Upper lobe of right lung (tissue), 1 donor: ENCODE data around the gene CNR2. TPM values are rescaled to one million over a fixed set of nuclear protein-coding genes. Genes with fewer than 3 reads are reported as not detected.

Experiments used
- ATAC-seq: fragments of 200-7000 bp; cut with Tn5 transposase; one replicate; pipeline ENCODE4 v1.9.1; 2020; ENCODE audit warnings: mild to moderate bottlenecking, moderate library complexity
- DNase-seq: peaks from one replicate; pipeline ENCODE4 v3.0.0-alpha.2; 2020
- H3K27ac ChIP-seq: fragments of 200-600 bp; one replicate; pipeline ENCODE4 v1.8.0; 2022
- H3K27me3 ChIP-seq: fragments of 200-600 bp; one replicate; pipeline ENCODE4 v1.8.0; 2022; ENCODE audit warnings: mild to moderate bottlenecking
- H3K36me3 ChIP-seq: fragments of 200-600 bp; one replicate; pipeline ENCODE4 v1.8.0; 2022
- H3K4me1 ChIP-seq: fragments of 200-600 bp; one replicate; pipeline ENCODE4 v1.8.0; 2022
- H3K4me3 ChIP-seq: fragments of 200-600 bp; one replicate; pipeline ENCODE4 v1.8.0; 2022; ENCODE audit warnings: mild to moderate bottlenecking
- H3K9me3 ChIP-seq: fragments of 200-600 bp; one replicate; pipeline ENCODE4 v1.8.0; 2022
- intact Hi-C: fragments of 100-400 bp; cut with DNase I; formaldehyde crosslinking; loops from one replicate; pipeline ENCODE4 v1.11.0; 2022
- total RNA-seq: library from RNA; stranded (reverse); fragmentation: NEBNext Ultra II Directional; extraction: Animal tissue kit (Norgen Biotek cat#: 25700); gene quantifications from one replicate; pipeline ENCODE4 v1.2.1, GENCODE V29; 2021
- TF ChIP-seq, protein P1 (sequence below): fragments of 200-600 bp; IDR thresholded peaks from one replicate; pipeline ENCODE4 v1.8.0; 2022; ENCODE audit warnings: antibody characterized with exemption
- donor health status: DM: no; HTN: yes; CAD: no; lungs with severe emphysema.

The CNR2 gene
- total RNA-seq, 1 donor from 2014 or later, result 0.06 TPM

DNA sequence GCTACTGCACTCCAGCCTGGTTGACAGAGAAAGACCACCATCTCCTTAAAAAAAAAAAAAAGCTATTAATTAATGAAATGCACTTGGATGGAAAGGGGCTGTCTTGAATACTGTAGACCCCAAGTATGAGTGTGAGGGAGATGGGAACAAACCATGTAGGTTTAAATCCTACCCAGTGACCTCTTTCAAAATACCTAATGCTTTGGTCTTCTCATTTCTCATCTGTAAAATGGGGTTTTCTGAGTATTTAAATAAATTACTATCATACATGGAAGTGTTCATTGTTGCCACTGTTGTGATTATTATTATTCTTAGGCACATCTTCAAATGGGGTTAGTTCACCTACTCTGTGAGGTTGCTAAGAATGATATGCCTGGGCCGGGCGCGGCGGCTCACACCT, 27.9 kb downstream of the CNR2 start:
- intact Hi-C loops, result no loop called here
- TF ChIP-seq, protein P1, sequence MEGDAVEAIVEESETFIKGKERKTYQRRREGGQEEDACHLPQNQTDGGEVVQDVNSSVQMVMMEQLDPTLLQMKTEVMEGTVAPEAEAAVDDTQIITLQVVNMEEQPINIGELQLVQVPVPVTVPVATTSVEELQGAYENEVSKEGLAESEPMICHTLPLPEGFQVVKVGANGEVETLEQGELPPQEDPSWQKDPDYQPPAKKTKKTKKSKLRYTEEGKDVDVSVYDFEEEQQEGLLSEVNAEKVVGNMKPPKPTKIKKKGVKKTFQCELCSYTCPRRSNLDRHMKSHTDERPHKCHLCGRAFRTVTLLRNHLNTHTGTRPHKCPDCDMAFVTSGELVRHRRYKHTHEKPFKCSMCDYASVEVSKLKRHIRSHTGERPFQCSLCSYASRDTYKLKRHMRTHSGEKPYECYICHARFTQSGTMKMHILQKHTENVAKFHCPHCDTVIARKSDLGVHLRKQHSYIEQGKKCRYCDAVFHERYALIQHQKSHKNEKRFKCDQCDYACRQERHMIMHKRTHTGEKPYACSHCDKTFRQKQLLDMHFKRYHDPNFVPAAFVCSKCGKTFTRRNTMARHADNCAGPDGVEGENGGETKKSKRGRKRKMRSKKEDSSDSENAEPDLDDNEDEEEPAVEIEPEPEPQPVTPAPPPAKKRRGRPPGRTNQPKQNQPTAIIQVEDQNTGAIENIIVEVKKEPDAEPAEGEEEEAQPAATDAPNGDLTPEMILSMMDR, result no peak
- Histone ChIP-seq H3K36me3 (no peaks in the 10 kb centered on the region), H3K27me3 (no peaks in the 10 kb centered on the region), H3K27ac (no peak overlapping the region), H3K9me3 (no peaks in the 10 kb centered on the region), H3K4me1 (no peaks in the 10 kb centered on the region), H3K4me3 (no peak overlapping the region)
- ATAC-seq, result no peak
- DNase-seq, result no peak

DNA sequence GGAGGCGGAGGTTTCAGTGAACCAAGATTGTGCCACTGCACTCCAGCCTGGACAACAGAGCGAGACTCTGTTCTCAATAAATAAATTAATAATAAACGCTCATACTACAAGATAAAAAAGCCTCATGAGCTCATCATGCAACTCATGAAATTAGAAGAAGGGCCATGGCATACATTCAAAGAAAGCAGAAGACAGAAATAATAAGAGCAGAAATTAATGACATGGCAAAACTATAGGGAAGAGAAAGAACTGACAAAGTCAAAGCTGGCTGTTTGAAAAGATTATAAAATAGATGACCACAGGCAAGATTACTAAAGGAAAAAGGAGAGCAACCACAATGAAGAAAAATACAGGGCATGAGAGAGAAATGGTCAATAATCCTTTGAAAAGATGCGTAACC, 30.4 kb downstream of the CNR2 start:
- Histone ChIP-seq H3K27ac (no peak overlapping the region), H3K4me3 (no peak overlapping the region), H3K4me1 (no peaks in the 10 kb centered on the region), H3K27me3 (no peaks in the 10 kb centered on the region), H3K36me3 (no peaks in the 10 kb centered on the region), H3K9me3 (peaks cover 17% of the 10 kb centered on the region)
- intact Hi-C loops, result no loop called here
- TF ChIP-seq, protein P1, result no peak
- ATAC-seq (no peak), DNase-seq (no peak)

DNA sequence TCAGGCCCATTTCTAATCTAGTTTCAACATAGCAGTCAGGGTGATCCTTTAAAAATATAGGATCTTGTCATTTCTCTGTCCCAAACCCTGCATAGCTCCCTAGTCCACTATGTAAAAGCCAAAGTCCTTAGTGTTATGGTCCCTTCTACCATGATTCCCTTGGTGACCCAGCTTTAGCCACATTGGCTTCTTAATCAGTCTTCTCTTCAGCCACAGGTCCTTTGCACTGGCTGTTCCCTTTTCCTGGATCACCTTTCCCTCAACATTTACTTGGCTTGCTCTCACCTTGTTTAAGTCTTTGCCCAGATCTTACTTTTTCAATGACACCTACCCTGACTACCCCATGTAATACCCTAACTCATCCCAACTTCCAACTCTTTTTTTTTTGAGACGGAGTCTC, 33.4 kb downstream of the CNR2 start:
- TF ChIP-seq, protein P1, result no peak
- DNase-seq (no peak), ATAC-seq (no peak)
- H3K9me3 ChIP-seq, result peaks cover 19% of the 10 kb centered on the region
- H3K4me1 ChIP-seq, result no peaks in the 10 kb centered on the region
- intact Hi-C loops, result no loop called here
- H3K4me3 ChIP-seq, result no peak overlapping the region
- H3K36me3 ChIP-seq, result no peaks in the 10 kb centered on the region
- no peak overlapping the region for H3K27ac ChIP-seq
- H3K27me3 ChIP-seq, result no peaks in the 10 kb centered on the region

- no peaks in the 10 kb centered on the region for H3K27me3 ChIP-seq
- no peak overlapping the region for H3K4me3 ChIP-seq
- ATAC-seq, result no peak
- no peaks in the 10 kb centered on the region for H3K4me1 ChIP-seq
- H3K27ac ChIP-seq, result no peak overlapping the region
- no peaks in the 10 kb centered on the region for H3K36me3 ChIP-seq
- peaks cover 19% of the 10 kb centered on the region for H3K9me3 ChIP-seq
- no peak for DNase-seq
- intact Hi-C loops, result no loop called here
- TF ChIP-seq, protein P1, result no peak
These were observed 34.5 kb downstream of the CNR2 start for GRCh38 chr1:23878668-23879067.

- Histone ChIP-seq H3K9me3 (peaks cover 19% of the 10 kb centered on the region), H3K27ac (no peak overlapping the region), H3K4me1 (no peaks in the 10 kb centered on the region), H3K4me3 (no peak overlapping the region), H3K36me3 (no peaks in the 10 kb centered on the region), H3K27me3 (no peaks in the 10 kb centered on the region)
- TF ChIP-seq, protein P1, result no peak
- no peak for DNase-seq
- intact Hi-C loops, result no loop called here
- ATAC-seq, result no peak
These were observed 37.8 kb downstream of the CNR2 start for GRCh38 chr1:23875382-23875781.

GRCh38 chr1:23872421-23872820, 40.7 kb downstream of the CNR2 start:
- DNase-seq, result no peak
- Histone ChIP-seq H3K27me3 (no peaks in the 10 kb centered on the region), H3K4me3 (no peak overlapping the region), H3K4me1 (peaks cover 4% of the 10 kb centered on the region), H3K36me3 (no peaks in the 10 kb centered on the region), H3K27ac (no peak overlapping the region), H3K9me3 (no peaks in the 10 kb centered on the region)
- intact Hi-C loops, result no loop called here
- ATAC-seq, result no peak
- TF ChIP-seq, protein P1, result no peak
